Uterus (tissue), 4 donors: ENCODE measurements around the gene ZBTB7C. TPM values are rescaled to one million over a fixed set of nuclear protein-coding genes. Genes with fewer than 3 reads are reported as not detected.

Experiments used
- DNase-seq, 2 donors: peaks; one replicate each; pipeline ENCODE4 v3.0.0-alpha.2; 2019 to 2020
- H3K27ac ChIP-seq, 2 donors: fragments of 200-600 bp; sonication (generic); 1 replicate in 1 of 2; 2 replicates in 1 of 2; pipeline ENCODE4 v1.5.1; 2016 to 2018
- H3K27me3 ChIP-seq, 2 donors: fragments of 200-600 bp; sonication (generic); one replicate each; pipeline ENCODE4 v1.5.1; 2018 to 2019; ENCODE audit warnings: control low read depth in 1 of 2
- H3K36me3 ChIP-seq, 2 donors: fragments of 200-600 bp; sonication (generic); one replicate each; pipeline ENCODE4 v1.5.1; 2019; ENCODE audit warnings: control low read depth in 1 of 2
- H3K4me1 ChIP-seq, 2 donors: fragments of 200-600 bp; sonication (generic); one replicate each; pipeline ENCODE4 v1.5.1; 2018 to 2019; ENCODE audit warnings: control low read depth in 1 of 2
- H3K4me3 ChIP-seq, 2 donors: fragments of 200-600 bp; sonication (generic); 1 replicate in 1 of 2; 2 replicates in 1 of 2; pipeline ENCODE4 v1.5.1; 2018 to 2019; ENCODE audit warnings: mild to moderate bottlenecking in 1 of 2
- H3K9me3 ChIP-seq, 2 donors: fragments of 200-600 bp; sonication (generic); one replicate each; pipeline ENCODE4 v1.5.1; 2019; ENCODE audit warnings: control low read depth in 1 of 2
- CTCF ChIP-seq, 4 experiments: fragments of 200-600 bp in 2 of 4; fragments of 450-650 bp in 2 of 4; sonication (generic) in 2 of 4; IDR thresholded peaks; one replicate each; pipeline ENCODE4 v1.5.1; 2016 to 2019; ENCODE audit warnings: antibody characterized with exemption in 4 of 4, mild to moderate bottlenecking in 2 of 4, moderate library complexity in 1 of 4
- POLR2A ChIP-seq, 2 donors: fragments of 450-650 bp; IDR thresholded peaks; one replicate each; pipeline ENCODE4 v1.6.1; 2016; ENCODE audit warnings: antibody characterized with exemption in 2 of 2, mild to moderate bottlenecking in 1 of 2, moderate library complexity in 1 of 2
- intact Hi-C: fragments of 100-400 bp; cut with DNase I; formaldehyde crosslinking; loops from one replicate; pipeline ENCODE4 v1.15.1; 2023; ENCODE audit warnings: low total_unique reads
- total RNA-seq, 4 donors: library from RNA; depleted of rRNA in 3 of 4; stranded (reverse); fragments of >200 nt in 3 of 4; gene quantifications; one replicate each; pipeline versions ENCODE4 v1.1.0 to v1.2.4, GENCODE V29; 2014 to 2023
- donor health status: DM: yes; HTN: yes; CAD: no.

Gene ZBTB7C
- total RNA-seq, 4 donors from 2014 or later = 1.0 to 11.2 (median 7.9) TPM

- intact Hi-C loops = no loop called here
- no peak for TF ChIP-seq POLR2A (IDR thresholded peaks at IDR 0.05)
- Histone ChIP-seq H3K27ac (peak overlapping the region; percentile 26 to 96), H3K9me3 (no peaks in the 10 kb centered on the region), H3K36me3 (no peaks in the 10 kb centered on the region), H3K4me3 (no peak overlapping the region), H3K4me1 (peaks cover 5 to 8% of the 10 kb centered on the region in 2 donors), H3K27me3 (no peaks in the 10 kb centered on the region)
- no peak for DNase-seq
These were observed 246.0 kb downstream of the ZBTB7C start for GRCh38 chr18:48162956-48163737.

GRCh38 chr18:48161911-48162698, 247.1 kb downstream of the ZBTB7C start:
- intact Hi-C loops = no loop called here
- TF ChIP-seq CTCF (IDR thresholded peaks at IDR 0.05) = no peak
- no peak for TF ChIP-seq POLR2A (IDR thresholded peaks at IDR 0.05)
- no peak for DNase-seq
- no peaks in the 10 kb centered on the region for H3K27me3 ChIP-seq
- no peaks in the 10 kb centered on the region for H3K36me3 ChIP-seq
- H3K4me3 ChIP-seq = peak overlapping the region; percentile 22 to 71
- peaks cover 5 to 8% of the 10 kb centered on the region in 2 donors for H3K4me1 ChIP-seq
- H3K27ac ChIP-seq = peak overlapping the region; percentile 86 to 96
- no peaks in the 10 kb centered on the region for H3K9me3 ChIP-seq

- Histone ChIP-seq H3K4me3 (peak overlapping the region; percentile 37 to 71), H3K27me3 (no peaks in the 10 kb centered on the region), H3K27ac (peak overlapping the region; percentile 86 to 96), H3K4me1 (peaks cover 5 to 8% of the 10 kb centered on the region in 2 donors), H3K9me3 (no peaks in the 10 kb centered on the region), H3K36me3 (no peaks in the 10 kb centered on the region)
- intact Hi-C loops = no loop called here
- TF ChIP-seq CTCF (IDR thresholded peaks at IDR 0.05) (no peak), POLR2A (IDR thresholded peaks at IDR 0.05) (peak in 1 of 2 donors; percentile 52)
- peak; percentile 88 to 91 for DNase-seq
These were observed 247.8 kb downstream of the ZBTB7C start for GRCh38 chr18:48161191-48161910.

GRCh38 chr18:48160622-48161021, 248.6 kb downstream of the ZBTB7C start:
- intact Hi-C loops = no loop called here
- Histone ChIP-seq H3K36me3 (no peaks in the 10 kb centered on the region), H3K27ac (peak overlapping the region; percentile 86 to 96), H3K27me3 (no peaks in the 10 kb centered on the region), H3K4me3 (peak overlapping the region in 1 of 2 donors; percentile 71), H3K4me1 (peaks cover 5 to 8% of the 10 kb centered on the region in 2 donors), H3K9me3 (no peaks in the 10 kb centered on the region)
- no peak for TF ChIP-seq CTCF (IDR thresholded peaks at IDR 0.05)
- no peak for TF ChIP-seq POLR2A (IDR thresholded peaks at IDR 0.05)
- no peak for DNase-seq

GRCh38 chr18:48159816-48160215, 249.4 kb downstream of the ZBTB7C start:
- no peak for TF ChIP-seq POLR2A (IDR thresholded peaks at IDR 0.05)
- TF ChIP-seq CTCF (IDR thresholded peaks at IDR 0.05) = no peak
- DNase-seq = no peak
- intact Hi-C loops = no loop called here

More at GRCh38 chr18:48159816-48160215, 249.4 kb downstream of the ZBTB7C start:
- Histone ChIP-seq H3K9me3 (no peaks in the 10 kb centered on the region), H3K4me1 (peaks cover 5 to 8% of the 10 kb centered on the region in 2 donors), H3K27ac (no peak overlapping the region), H3K4me3 (no peak overlapping the region), H3K36me3 (no peaks in the 10 kb centered on the region), H3K27me3 (no peaks in the 10 kb centered on the region)
